Activated T-cell treated with anti-CD3 and anti-CD28 coated beads for 48 hours (primary cell): ENCODE data around the gene SIAH2.

ENCODE experiments used
- DNase-seq: peaks from one replicate; pipeline ENCODE4 v3.0.0-alpha.2; 2020; ENCODE audit warnings: low read depth

Gene SIAH2

GRCh38 chr3:150773616-150774192, 10.7 kb upstream of the SIAH2 start:
- DNase-seq, result no peak

DNA sequence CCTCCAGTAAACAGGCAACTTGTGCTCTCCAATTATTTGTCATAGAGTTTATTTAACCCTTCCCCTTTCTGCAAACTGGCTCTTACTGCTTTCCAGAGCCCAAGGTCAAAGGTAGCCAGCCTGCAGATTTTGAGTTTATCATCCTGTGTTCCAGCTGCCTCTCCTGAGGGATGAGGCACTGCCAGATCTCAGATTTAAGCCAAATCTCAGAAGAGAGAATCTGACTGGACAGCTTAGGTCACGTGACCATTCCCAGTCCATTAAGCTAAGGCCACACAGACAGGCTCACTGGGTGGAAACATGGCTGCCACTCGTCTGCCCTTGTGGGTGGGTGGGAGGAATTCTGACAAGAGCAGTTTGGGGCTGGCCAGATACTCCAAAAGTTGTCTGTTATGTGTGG, 8.6 kb upstream of the SIAH2 start:
- DNase-seq, result no peak

GRCh38 chr3:150770681-150771080, 7.7 kb upstream of the SIAH2 start:
- DNase-seq, result no peak

GRCh38 chr3:150766742-150767141, 3.8 kb upstream of the SIAH2 start:
- DNase-seq, result no peak

- no peak for DNase-seq
These were observed 3.2 kb upstream of the SIAH2 start for GRCh38 chr3:150765949-150766720.

DNA sequence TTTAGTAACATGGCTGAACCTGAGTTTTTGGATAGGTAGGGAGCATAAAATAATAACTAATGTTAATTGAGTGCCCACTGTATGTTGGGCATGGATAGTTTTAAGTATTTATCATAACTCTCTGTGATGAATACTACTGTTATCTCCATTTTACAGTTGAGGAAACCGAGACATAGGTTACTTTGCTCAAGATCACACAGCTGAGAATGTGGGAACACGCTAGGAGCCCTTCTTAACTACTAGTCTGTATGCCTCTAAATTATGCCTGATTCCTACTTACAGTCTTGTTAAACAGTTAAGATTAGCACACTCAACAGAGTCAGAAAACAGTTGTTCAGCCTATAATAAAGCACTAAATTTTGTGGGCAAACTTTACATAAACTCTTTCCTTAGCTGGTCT, 2.0 kb upstream of the SIAH2 start:
- no peak for DNase-seq

DNA sequence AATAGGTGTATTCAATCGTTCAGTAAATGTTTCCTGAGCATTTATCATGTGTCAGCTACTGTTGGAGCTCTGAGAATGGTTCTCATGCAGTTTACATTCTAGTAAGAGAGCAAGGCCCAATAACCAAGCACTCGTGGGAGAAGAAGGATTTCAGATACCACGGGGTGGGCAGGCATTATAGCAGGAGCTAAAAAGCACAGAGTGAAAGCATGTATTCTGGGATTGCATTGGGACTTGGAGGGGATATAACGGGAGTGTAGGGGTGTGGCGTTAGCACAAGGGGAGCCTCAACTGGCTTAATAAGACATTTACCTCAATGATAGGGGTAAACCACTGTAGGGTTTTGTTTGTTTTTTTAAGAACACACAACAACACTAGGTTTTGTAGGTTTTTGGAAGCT, 1.6 kb upstream of the SIAH2 start:
- no peak for DNase-seq

DNA sequence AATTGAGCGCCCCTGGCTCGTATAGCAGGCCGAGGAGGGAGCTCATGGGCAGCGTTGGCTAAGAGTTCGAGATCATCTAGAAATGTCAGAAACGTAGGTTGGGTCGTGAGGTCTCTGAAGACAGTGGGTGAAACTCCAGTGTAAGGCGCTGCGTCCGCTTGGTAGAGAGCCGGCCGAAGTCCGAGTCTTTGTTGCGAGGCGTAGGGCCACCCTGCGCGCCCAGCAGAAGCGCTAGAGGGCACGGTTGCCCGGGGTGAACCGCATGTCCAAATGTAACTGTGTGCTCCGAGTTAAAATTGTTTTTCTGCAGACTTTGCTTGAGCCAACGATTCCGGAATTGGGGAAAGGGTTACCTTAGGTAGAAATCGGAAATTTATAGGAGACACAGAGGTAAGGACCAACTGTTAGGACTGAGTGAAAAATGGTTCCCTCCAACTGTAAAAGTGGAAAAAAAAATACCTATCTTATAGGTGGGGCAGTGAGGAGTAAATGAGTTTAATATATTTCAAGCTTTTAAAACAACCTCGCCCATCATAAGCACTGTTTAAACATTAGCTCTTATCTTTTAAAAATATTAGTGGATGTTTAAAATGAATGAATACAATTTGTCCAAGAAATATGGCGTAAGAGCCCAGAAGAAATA, 993 bp upstream of the SIAH2 start:
- DNase-seq, result no peak

- no peak for DNase-seq
These were observed 277 bp downstream of the SIAH2 start for GRCh38 chr3:150762662-150763121.

- DNase-seq, result no peak
These were observed 923 bp downstream of the SIAH2 start for GRCh38 chr3:150761831-150762661.

DNA sequence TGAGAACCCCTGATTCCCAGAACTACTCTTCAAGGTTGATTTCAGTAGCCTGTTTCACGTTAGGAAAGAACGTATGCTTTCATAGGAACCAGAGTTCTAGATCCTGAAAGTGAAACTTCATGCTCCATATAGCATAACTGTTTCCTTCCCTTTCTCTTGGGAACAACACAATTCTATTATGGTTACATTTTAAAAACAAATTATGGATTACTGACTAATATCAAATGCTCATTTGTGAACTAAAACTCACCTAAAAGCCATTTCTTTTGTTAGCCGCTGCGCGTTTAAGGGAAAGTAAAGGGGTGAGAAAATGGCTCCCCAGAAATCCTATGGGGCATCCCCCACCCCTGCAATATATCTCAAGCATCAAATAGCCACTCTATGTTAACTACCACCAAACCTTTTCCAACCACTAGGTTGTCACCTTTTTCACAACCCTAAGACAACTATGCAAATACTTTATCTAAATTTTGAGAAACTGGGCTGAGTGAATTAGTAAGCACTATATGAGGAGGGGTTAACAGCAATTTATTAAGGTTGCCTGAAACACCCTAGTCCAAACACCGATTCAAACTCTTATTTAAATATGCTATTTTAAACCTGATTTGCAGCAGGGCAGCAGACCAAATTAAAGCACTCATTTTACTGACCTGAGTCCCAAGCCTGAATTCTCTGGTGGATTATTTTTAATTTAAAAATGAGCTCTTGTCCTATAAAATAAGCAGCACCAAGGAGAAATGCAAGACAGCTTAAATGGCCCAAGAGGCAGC, 2.4 kb downstream of the SIAH2 start:
- no peak for DNase-seq

DNA sequence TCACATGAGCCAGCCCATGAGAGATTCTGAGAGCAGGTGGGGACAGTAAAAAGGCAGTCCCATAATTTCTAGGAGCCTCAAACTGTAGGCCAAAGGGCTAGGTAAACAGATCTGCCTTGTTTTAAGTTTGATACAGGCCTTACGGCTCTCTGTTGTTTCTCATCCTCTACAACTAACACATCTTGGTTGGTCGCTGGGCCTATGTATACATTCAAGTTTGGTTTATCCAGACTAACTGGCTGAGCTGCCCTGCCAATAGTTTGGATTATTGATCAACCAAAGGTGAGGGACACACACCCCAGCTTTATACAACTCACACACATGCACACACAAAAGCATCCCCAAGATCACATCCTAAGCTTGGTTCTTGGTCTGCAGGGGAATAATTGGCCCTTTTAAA, 3.0 kb downstream of the SIAH2 start:
- no peak for DNase-seq

DNA sequence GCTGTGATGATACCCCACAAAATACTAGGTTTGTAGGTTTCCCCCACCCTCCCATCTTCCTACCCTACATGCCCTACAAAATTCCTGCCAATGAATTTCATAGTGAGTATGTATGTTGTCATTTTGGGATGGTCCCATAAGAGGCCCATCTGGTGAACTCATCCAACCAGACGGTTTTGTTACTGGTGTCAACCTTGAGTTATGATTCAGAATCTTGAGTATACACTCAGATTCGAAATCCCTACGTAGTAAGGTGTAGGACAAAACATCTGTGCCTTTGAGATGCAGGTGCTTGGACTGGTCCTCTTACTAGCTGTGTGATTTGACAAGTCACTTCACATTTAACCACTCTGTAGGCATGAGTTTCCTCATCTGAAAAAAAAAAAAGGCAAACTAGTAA, 3.6 kb downstream of the SIAH2 start:
- no peak for DNase-seq

GRCh38 chr3:150757768-150758167, 5.2 kb downstream of the SIAH2 start:
- no peak for DNase-seq

- DNase-seq, result no peak
These were observed 5.6 kb downstream of the SIAH2 start for GRCh38 chr3:150757364-150757763.

- no peak for DNase-seq
These were observed 6.4 kb downstream of the SIAH2 start for GRCh38 chr3:150756491-150757059.

DNA sequence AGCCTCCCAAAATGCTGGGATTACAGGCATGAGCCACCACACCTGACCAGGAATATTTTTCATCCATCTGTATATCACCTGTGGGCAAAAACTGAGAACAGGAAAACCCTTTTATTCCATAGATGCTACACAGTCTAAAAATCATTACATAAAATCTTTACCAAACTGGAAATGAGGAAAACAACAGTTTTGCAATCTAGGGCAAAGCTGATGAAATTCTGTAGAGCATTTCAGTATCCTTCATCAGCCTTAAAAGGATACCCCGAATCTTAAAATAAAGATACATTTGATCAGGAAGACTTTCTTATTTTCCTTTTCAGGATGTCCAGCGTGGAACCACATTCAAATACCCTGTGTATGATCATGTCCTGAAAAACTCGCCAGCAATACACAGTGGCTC, 7.1 kb downstream of the SIAH2 start:
- DNase-seq, result no peak

- DNase-seq, result no peak
These were observed 8.1 kb downstream of the SIAH2 start for GRCh38 chr3:150754896-150755295.

- DNase-seq, result no peak
These were observed 11.1 kb downstream of the SIAH2 start for GRCh38 chr3:150751781-150752263.

GRCh38 chr3:150749255-150749654, 13.7 kb downstream of the SIAH2 start:
- DNase-seq, result no peak

DNA sequence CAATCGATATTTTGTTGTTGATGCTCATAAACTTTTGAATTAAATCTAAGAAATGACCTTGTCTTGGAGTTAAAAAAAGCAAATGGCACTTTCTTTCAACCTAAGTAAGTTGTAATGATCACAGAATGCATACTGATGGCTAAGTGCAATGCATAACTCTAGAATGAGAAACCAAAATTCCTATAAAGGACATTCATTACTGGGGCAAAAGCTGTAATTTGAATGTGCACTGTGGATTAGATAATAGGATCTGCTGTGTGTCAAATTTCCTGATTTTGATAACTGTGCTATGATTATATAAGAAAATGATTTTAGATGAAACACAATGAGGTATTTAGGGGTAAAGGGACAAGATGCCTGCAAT, 14.3 kb downstream of the SIAH2 start:
- no peak for DNase-seq
